ENCODE measurements around the gene MYL6B.
A peak's percentile ranks its signal among the peaks of the same experiment; 100 is the strongest.
"Not testable (repeated sequence)": the region's sequence is repeated elsewhere in the genome, so short reads cannot be mapped to it uniquely, and the experiment has no call there.

MYL6B gene

GRCh38 chr12:56186957-56187356 is 34.6 kb downstream of the MYL6B start:
- no peak for DNase-seq

- no peak for DNase-seq
Observed at GRCh38 chr12:56188131-56188777, 35.9 kb downstream of the MYL6B start.

GRCh38 chr12:56188778-56189098 is 36.4 kb downstream of the MYL6B start:
- DNase-seq: no peak

- peak; percentile 73 for DNase-seq
Observed at GRCh38 chr12:56189099-56189917, 36.9 kb downstream of the MYL6B start, which contains the start of gene SMARCC2. Gene SMARCC2, minus strand, starts transcription at chr12:56189483. Its CDS starts 22 bp downstream, at chr12:56189461.

GRCh38 chr12:56189918-56190694 is 37.7 kb downstream of the MYL6B start:
- DNase-seq: peak; percentile 56

- DNase-seq: no peak
Observed at GRCh38 chr12:56190695-56191155, 38.3 kb downstream of the MYL6B start.

GRCh38 chr12:56192582-56192981 is 40.2 kb downstream of the MYL6B start:
- no peak for DNase-seq

GRCh38 chr12:56193025-56193578 is 40.7 kb downstream of the MYL6B start:
- peak; percentile 55 for DNase-seq

GRCh38 chr12:56196818-56197550 is 44.6 kb downstream of the MYL6B start:
- DNase-seq: not testable (repeated sequence)

- DNase-seq: no peak
Observed at GRCh38 chr12:56197921-56198635, 45.7 kb downstream of the MYL6B start.

GRCh38 chr12:56198836-56199235 is 46.4 kb downstream of the MYL6B start:
- no peak for DNase-seq

- DNase-seq: no peak
Observed at GRCh38 chr12:56202366-56202765, 50.0 kb downstream of the MYL6B start.

GRCh38 chr12:56202838-56203237 is 50.5 kb downstream of the MYL6B start:
- DNase-seq: no peak

- no peak for DNase-seq
Observed at GRCh38 chr12:56204275-56204674, 51.9 kb downstream of the MYL6B start.

GRCh38 chr12:56205445-56205844 is 53.1 kb downstream of the MYL6B start:
- DNase-seq: no peak

- no peak for DNase-seq
Observed at GRCh38 chr12:56206452-56207166, 54.2 kb downstream of the MYL6B start.
